IPS DF 19.7 (cell line): ENCODE measurements around the gene PRSS22.

Source experiments
- DNase-seq: peaks from one replicate; pipeline ENCODE4 v3.0.0-alpha.2; 2013; ENCODE audit warnings: low read depth, low spot score

Gene PRSS22

GRCh38 chr16:2852731-2853507, 5.1 kb downstream of the PRSS22 start:
- DNase-seq, result no peak

- no peak for DNase-seq
These were observed 5.8 kb downstream of the PRSS22 start for GRCh38 chr16:2852003-2852730.

- DNase-seq, result no peak
These were observed 8.8 kb downstream of the PRSS22 start for GRCh38 chr16:2848933-2849725.

- DNase-seq, result no peak
These were observed 11.3 kb downstream of the PRSS22 start for GRCh38 chr16:2846511-2847310.

GRCh38 chr16:2845116-2845515, 12.9 kb downstream of the PRSS22 start:
- DNase-seq, result no peak

- no peak for DNase-seq
These were observed 14.4 kb downstream of the PRSS22 start for GRCh38 chr16:2843526-2843925.

- DNase-seq, result no peak
These were observed 15.5 kb downstream of the PRSS22 start for GRCh38 chr16:2842340-2843000.

- no peak for DNase-seq
These were observed 16.2 kb downstream of the PRSS22 start for GRCh38 chr16:2841606-2842339.

GRCh38 chr16:2840914-2841313, 17.1 kb downstream of the PRSS22 start:
- no peak for DNase-seq

- DNase-seq, result no peak
These were observed 18.1 kb downstream of the PRSS22 start for GRCh38 chr16:2839650-2840450.

- peak; percentile 56 for DNase-seq
These were observed 19.0 kb downstream of the PRSS22 start for GRCh38 chr16:2838928-2839327.

- no peak for DNase-seq
These were observed 21.1 kb downstream of the PRSS22 start for GRCh38 chr16:2836646-2837508.

GRCh38 chr16:2835638-2836493, 22.1 kb downstream of the PRSS22 start:
- peak; percentile 67 for DNase-seq

- no peak for DNase-seq
These were observed 23.0 kb downstream of the PRSS22 start for GRCh38 chr16:2834968-2835367.

- DNase-seq, result no peak
These were observed 24.2 kb downstream of the PRSS22 start for GRCh38 chr16:2833776-2834175.

GRCh38 chr16:2831203-2831602, 26.8 kb downstream of the PRSS22 start:
- no peak for DNase-seq

- DNase-seq, result no peak
These were observed 27.6 kb downstream of the PRSS22 start for GRCh38 chr16:2830355-2830695.
